ENCODE measurements around the gene DLGAP1. TPM values are rescaled to one million over a fixed set of nuclear protein-coding genes. Genes with fewer than 3 reads are reported as not detected.

Gene DLGAP1
- total RNA-seq, 1 experiment from 2014 or later, result 17.3 TPM

DNA sequence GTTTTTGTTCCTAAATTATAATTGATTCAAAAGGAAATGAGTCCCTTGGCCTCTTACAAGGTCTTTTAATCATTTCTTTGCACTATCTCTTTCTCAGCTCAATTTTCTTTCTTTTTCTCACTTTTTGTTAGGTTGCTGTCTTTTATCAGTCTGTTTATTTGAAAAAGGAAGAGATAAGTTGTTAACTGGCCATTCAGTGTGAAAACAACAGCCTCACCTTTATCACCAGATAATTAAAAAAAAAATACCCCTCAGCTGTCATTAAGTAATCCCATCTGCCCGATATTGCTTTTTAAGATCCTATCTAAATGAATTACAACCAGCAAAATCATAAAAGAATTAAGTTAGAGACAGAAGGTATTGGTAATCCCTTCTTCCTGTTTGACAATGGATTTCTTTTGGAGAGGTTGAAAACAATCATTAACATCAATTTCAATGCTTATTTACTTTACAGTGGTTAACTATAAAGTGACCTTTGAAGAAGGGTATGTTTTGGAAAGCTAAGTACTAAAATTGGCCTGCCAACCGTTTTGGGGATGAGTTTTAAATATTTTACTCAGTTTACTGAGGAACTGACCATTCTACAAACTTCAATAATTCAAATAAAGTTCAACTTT is 900.2 kb downstream of the DLGAP1 start:
- DNase-seq (ENCODE audit: low spot score), result no peak
- in situ Hi-C loops (cut with HindIII; ENCODE audit: low sequenced_read_pairs), result no loop called here

DNA sequence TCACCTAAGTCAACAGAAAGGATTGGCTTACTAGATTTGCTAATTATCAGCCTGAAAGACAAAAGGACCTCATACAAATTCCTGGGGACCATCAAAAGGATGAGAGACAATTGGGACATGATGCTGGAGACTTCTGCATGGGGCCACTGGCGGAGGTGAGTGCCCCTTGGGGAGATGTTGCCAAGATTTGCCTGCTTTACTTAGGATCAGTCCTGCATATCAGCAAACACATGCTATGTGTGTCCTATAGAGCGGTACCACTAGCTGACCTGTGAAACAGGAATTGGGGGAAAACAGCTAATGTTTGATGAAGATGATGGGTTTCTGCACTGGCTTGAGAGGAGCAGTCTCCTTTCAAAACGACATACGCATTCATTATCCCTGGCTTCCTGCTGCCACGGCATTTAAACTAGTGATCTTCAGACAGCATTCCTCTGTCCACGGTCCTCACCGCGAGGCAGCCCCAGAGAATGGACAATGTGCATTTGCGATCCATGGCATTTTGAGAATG is 901.0 kb downstream of the DLGAP1 start:
- in situ Hi-C loops (cut with HindIII; ENCODE audit: low sequenced_read_pairs), result no loop called here
- DNase-seq (ENCODE audit: low spot score), result no peak

DNA sequence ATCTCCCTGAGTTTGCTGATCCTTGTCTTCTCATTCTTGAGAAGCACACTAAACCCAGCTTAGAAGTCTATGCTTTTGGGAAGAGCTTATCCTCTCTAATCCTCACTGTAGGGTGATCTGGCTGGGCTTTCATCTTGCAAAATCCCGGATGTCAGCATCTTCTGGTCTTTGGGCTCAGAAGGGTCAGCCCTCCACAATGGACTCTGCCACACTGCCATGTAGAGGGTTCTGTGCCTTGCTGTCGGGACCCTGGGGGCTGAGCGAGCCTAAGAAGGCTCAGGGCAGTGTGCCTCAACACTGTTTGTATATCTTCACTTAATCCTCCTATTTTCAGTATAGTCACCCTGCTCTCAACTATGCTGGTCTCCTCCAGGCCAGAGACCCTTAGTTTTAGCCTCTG is 902.8 kb downstream of the DLGAP1 start:
- in situ Hi-C loops (cut with HindIII; ENCODE audit: low sequenced_read_pairs), result no loop called here
- DNase-seq (ENCODE audit: low spot score), result no peak

GRCh38 chr18:3547891-3548615 is 907.1 kb downstream of the DLGAP1 start:
- DNase-seq (ENCODE audit: low spot score), result no peak
- in situ Hi-C loops (cut with HindIII; ENCODE audit: low sequenced_read_pairs), result no loop called here

GRCh38 chr18:3546106-3546505 is 909.0 kb downstream of the DLGAP1 start:
- in situ Hi-C loops (cut with HindIII; ENCODE audit: low sequenced_read_pairs), result no loop called here
- no peak for DNase-seq (ENCODE audit: low spot score)

DNA sequence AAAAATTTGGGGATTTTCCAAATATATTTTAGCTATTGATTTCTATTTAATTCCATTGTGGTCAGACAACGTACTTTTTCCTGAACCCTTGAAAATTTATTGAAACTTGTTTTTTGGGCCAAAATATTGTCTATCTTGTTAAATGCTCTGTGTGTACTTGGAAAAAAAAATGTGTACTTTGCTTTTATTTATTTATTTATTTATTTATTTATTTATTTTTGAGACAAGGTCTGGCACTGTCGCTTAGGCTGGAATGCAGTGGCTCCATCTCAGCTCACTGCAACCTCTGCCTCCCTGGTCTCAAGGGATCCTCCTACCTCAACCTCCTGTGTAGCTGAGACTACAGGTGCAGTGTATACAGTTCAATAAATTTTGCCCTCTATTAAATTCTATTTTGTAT is 910.6 kb downstream of the DLGAP1 start:
- in situ Hi-C loops (cut with HindIII; ENCODE audit: low sequenced_read_pairs), result no loop called here
- no peak for DNase-seq (ENCODE audit: low spot score)

DNA sequence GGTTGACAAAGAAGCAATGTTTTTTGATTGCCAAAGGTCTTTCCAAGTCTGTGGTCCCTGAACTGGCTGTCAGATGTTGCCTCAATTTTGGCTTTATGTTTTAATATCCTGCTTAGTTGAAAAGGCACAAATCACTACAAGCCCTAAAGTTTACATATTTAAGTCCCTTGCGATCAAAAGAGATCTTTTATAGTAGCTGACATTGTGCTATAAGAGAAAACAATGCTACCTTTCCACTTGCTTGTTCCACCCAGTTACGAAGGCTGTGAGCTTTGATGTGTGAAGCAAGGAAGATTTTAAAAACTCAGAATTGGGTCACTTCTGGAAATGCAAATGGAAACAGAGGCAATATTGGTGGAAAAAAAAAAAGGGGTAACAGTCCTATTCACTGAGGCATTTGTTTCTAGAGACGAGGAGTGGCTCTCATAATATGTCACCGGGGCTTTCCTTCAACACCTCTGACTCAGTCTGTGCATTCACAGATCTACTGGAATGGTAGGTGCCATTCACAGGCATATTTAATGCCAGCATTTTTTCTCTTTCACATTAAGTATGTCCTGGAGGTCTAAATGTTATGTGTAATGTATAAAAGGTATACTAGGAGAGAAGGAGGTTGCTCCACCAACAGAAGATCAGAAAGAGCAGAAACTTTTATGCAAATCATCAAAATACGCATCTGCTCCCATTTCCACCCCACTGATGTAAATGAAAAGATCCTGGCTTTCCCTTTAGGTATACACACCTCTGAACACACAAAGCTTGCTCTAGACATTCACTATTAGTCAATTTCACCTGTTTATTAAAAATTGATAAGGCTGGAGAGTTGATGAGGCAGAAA is 913.3 kb downstream of the DLGAP1 start:
- in situ Hi-C loops (cut with HindIII; ENCODE audit: low sequenced_read_pairs), result no loop called here
- DNase-seq (ENCODE audit: low spot score), result no peak

DNA sequence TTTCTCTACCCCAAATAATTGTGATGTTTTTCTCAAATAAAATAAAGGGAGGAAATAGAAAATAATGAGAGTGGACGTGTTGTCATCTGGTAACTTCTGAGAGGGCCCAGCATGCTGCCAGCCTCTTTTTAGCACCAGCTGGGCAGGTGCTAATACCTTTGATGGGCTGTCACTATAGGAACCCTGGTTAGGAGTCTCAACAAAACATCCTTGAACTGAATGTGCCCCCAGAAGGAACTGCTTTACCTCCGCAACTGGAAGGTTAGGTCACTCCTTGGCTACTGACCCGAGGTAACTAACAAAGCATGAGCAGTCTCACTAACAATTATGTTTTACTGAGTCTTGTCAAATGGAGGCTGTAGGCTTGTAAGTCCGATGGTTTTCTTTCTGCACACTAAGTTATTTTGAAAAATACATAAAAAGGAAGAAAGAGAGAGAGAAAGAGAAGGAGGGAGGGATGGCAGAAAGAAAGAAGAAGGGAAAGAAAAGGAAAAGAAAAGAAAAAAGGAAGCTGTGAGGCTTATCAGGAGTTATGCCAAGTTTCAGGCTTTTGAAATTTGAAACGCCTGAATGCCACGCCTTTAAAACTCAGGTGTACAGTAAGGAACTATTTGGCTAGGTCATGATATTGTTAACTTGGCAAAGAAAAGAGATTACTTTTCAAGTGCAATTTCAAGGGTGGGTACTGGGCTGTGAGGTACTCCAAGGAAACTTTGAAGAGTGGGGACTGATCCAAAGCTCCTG is 914.1 kb downstream of the DLGAP1 start:
- DNase-seq (ENCODE audit: low spot score), result no peak
- in situ Hi-C loops (cut with HindIII; ENCODE audit: low sequenced_read_pairs), result no loop called here

- in situ Hi-C loops (cut with HindIII; ENCODE audit: low sequenced_read_pairs), result no loop called here
- no peak for DNase-seq (ENCODE audit: low spot score)
Observed at GRCh38 chr18:3538954-3539617, 916.0 kb downstream of the DLGAP1 start.

- peak; percentile 57 for DNase-seq (ENCODE audit: low spot score)
- in situ Hi-C loops (cut with HindIII; ENCODE audit: low sequenced_read_pairs), result no loop called here
Observed at GRCh38 chr18:3538456-3538855, 916.7 kb downstream of the DLGAP1 start.

DNA sequence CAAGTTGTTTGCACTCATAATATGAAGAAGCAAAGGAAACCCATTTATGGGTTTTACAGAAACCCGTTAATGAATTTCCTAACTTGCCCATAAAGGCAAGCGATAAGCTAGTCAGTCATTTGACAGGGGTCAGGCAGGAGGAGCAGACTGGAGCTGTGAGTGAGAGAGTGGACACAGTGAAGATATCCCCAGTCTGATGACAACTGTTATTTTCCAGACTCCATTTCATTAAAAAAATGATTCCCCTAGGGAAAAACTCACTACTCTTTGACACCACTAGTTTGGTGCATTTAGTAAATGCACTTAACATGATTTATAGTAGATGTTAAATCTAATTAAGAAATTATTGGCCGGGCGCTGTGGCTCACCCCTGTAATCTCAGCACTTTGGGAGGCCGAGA is 924.3 kb downstream of the DLGAP1 start:
- in situ Hi-C loops (cut with HindIII; ENCODE audit: low sequenced_read_pairs), result no loop called here
- no peak for DNase-seq (ENCODE audit: low spot score)

DNA sequence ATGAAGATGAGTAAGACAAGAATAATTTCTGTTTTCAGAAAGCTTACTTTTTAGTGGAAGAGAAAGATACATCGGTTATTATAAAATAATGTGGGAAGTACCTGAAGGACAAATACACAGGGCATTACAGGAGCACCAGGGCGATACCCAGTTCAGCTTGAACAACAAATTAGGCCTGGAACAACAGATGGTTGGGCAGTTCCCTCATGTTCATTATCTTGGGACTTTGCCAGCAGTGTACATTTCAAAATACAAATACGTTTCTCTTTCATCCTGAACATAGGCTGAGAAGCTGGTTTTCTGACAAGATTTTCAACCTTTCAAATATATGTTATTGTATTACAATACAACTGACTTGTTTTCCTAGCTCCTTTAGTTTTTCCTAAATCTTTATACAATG is 925.5 kb downstream of the DLGAP1 start:
- peak; percentile 73 for DNase-seq (ENCODE audit: low spot score)
- in situ Hi-C loops (cut with HindIII; ENCODE audit: low sequenced_read_pairs), result no loop called here

DNA sequence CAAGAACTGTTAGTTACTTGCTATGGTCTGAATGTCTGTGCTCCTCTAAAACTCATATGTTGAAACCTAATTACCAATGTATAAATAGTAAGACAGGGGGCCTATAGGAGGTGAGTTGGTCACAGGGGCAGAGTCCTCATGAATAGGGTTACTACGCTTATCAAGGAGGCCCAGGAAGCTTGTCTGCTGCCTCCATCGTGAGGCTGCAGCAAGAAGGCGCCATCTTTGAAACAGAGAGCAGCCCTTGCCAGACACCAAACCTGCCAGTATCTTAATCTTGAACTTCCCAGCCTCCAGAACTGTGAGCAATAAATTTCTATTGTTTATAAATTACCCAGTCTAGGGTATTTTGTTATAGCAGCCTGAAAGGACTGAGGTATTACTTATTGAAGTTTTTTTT is 926.0 kb downstream of the DLGAP1 start:
- in situ Hi-C loops (cut with HindIII; ENCODE audit: low sequenced_read_pairs), result no loop called here
- DNase-seq (ENCODE audit: low spot score), result no peak

DNA sequence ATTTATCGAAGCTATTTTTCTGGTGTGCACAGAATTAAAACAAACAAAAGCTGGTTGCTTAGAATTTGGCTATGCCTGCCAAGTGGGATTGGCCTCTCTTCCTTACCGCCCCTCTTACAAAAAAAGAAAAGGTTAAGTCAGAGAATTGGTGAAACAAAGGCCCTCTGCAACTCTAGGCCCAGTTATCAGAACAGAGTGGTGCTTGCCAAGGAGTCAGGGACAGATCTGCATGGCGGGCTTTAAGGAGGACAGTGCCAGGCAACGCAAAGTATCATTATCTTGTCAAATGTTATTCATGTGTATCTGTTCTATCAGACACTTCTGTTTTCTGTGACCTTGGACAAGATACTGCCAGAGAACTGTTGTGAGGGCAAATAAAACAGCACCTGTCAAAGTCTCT is 926.9 kb downstream of the DLGAP1 start:
- DNase-seq (ENCODE audit: low spot score), result no peak
- in situ Hi-C loops (cut with HindIII; ENCODE audit: low sequenced_read_pairs), result no loop called here

GRCh38 chr18:3526421-3527354 is 928.4 kb downstream of the DLGAP1 start:
- peak; percentile 63 for DNase-seq (ENCODE audit: low spot score)
- in situ Hi-C loops (cut with HindIII; ENCODE audit: low sequenced_read_pairs), result no loop called here

- peak; percentile 89 for DNase-seq (ENCODE audit: low spot score)
- in situ Hi-C loops (cut with HindIII; ENCODE audit: low sequenced_read_pairs), result no loop called here
Observed at GRCh38 chr18:3525870-3526420, 929.2 kb downstream of the DLGAP1 start.

GRCh38 chr18:3524706-3525105 is 930.4 kb downstream of the DLGAP1 start:
- in situ Hi-C loops (cut with HindIII; ENCODE audit: low sequenced_read_pairs), result no loop called here

More at GRCh38 chr18:3524706-3525105, 930.4 kb downstream of the DLGAP1 start:
- DNase-seq (ENCODE audit: low spot score), result no peak
